Adipose tissue (tissue), 3 donors: Measurements from ENCODE around the gene TMEM231. TPM values are rescaled to one million over a fixed set of nuclear protein-coding genes. Genes with fewer than 3 reads are reported as not detected.
"Not testable (repeated sequence)": the region's sequence is repeated elsewhere in the genome, so short reads cannot be mapped to it uniquely, and the experiment has no call there.

ENCODE experiments used
- H3K27ac ChIP-seq: one replicate; pipeline ENCODE4 v1.5.1; 2013; ENCODE audit warnings: low read depth, low read length
- WGBS, 3 donors: extraction: QIAGEN DNeasy Blood & Tissue Kit; methylation state at CpG; one replicate each; pipeline ENCODE4 v1.1.7; 2013; 5-methylcytosine and 5-hydroxymethylcytosine counted together
- polyA plus RNA-seq, 3 donors: library from polyadenylated mRNA; stranded (reverse); fragments of 200-250 nt; gene quantifications; one replicate each; pipeline ENCODE4 v1.2.3, GENCODE V29; 2013
- donor health status: healthy with polysubstance abuse.
- donor health status: Bipolar disorder and iron deficiency.
- donor health status: healthy.

The TMEM231 gene
- polyA plus RNA-seq, 3 donors: 1.9 to 4.2 (median 3.7) TPM

GRCh38 chr16:75572864-75573542, 17.0 kb upstream of the TMEM231 start:
- WGBS, 3 donors: 65 to 70% (median 68%) methylated on average over 3 of the region's 3 CpGs
- no peak overlapping the region for H3K27ac ChIP-seq

- H3K27ac ChIP-seq: no peak overlapping the region
- WGBS, 3 donors: 64 to 65% (median 65%) methylated on average over 5 of the region's 5 CpGs
Observed at GRCh38 chr16:75570396-75571065, 14.5 kb upstream of the TMEM231 start.

- 81 to 84% (median 83%) methylated on average over 4 of the region's 4 CpGs for WGBS, 3 donors
- H3K27ac ChIP-seq: no peak overlapping the region
Observed at GRCh38 chr16:75567911-75568310, 11.9 kb upstream of the TMEM231 start.

- WGBS, 3 donors: 1 to 2% (median 2%) methylated on average over 32 of the region's 32 CpGs
- no peak overlapping the region for H3K27ac ChIP-seq
Observed at GRCh38 chr16:75566758-75567255, 10.8 kb upstream of the TMEM231 start.

- H3K27ac ChIP-seq: no peak within 1 kb of the TSS
- 0 to 1% (median 0%) methylated on average over 63 to 69 of the region's 69 CpGs for WGBS, 3 donors
Observed at GRCh38 chr16:75566040-75566757, 10.1 kb upstream of the TMEM231 start, which contains the start of gene GABARAPL2. Gene GABARAPL2, plus strand, starts transcription at chr16:75566379. Its CDS starts 108 bp downstream, at chr16:75566487.

- WGBS, 3 donors: 12 to 25% (median 16%) methylated on average over 15 of the region's 15 CpGs
- H3K27ac ChIP-seq: no peak overlapping the region
Observed at GRCh38 chr16:75565640-75566039, 9.6 kb upstream of the TMEM231 start.

- H3K27ac ChIP-seq: no peak overlapping the region
- WGBS, 3 donors: 60 to 62% (median 61%) methylated on average over 10 of the region's 10 CpGs
Observed at GRCh38 chr16:75559564-75560372, 3.7 kb upstream of the TMEM231 start.

GRCh38 chr16:75558846-75559401, 2.9 kb upstream of the TMEM231 start:
- WGBS, 3 donors: 66 to 92% (median 87%) methylated on average over 2 of the region's 2 CpGs
- no peak overlapping the region for H3K27ac ChIP-seq

- 48 to 53% (median 48%) methylated on average over 16 of the region's 16 CpGs for WGBS, 3 donors
- no peak overlapping the region for H3K27ac ChIP-seq
Observed at GRCh38 chr16:75556431-75556950, 439 bp upstream of the TMEM231 start.

GRCh38 chr16:75555213-75555706, 792 bp downstream of the TMEM231 start:
- 1 to 2% (median 1%) methylated on average over 26 of the region's 26 CpGs for WGBS, 3 donors
- H3K27ac ChIP-seq: no peak overlapping the region

- no peak overlapping the region for H3K27ac ChIP-seq
- 54 to 71% (median 62%) methylated on average over 2 of the region's 2 CpGs for WGBS, 3 donors
Observed at GRCh38 chr16:75552951-75553350, 3.1 kb downstream of the TMEM231 start.

- no peak overlapping the region for H3K27ac ChIP-seq
- 49 to 82% (median 61%) methylated on average over 7 of the region's 7 CpGs for WGBS, 3 donors
Observed at GRCh38 chr16:75550211-75550662, 5.8 kb downstream of the TMEM231 start.

- H3K27ac ChIP-seq: not testable (repeated sequence)
Observed at GRCh38 chr16:75548456-75548855, 7.6 kb downstream of the TMEM231 start.

GRCh38 chr16:75546293-75546692, 9.8 kb downstream of the TMEM231 start:
- 92 to 97% (median 95%) methylated on average over 7 of the region's 7 CpGs for whole genome bisulfite sequencing, 3 donors
- no peak overlapping the region for H3K27ac ChIP-seq

More at GRCh38 chr16:75548456-75548855, 7.6 kb downstream of the TMEM231 start:
- WGBS, 3 donors: 90 to 98% (median 97%) methylated on average over 9 of the region's 9 CpGs

- H3K27ac ChIP-seq: not testable (repeated sequence)
- no CpG with 5 or more reads among the region's 1 CpG for WGBS, 3 donors
Observed at GRCh38 chr16:75545879-75546278, 10.2 kb downstream of the TMEM231 start.

- 89 to 93% (median 93%) methylated on average over 8 of the region's 8 CpGs for WGBS, 3 donors
- H3K27ac ChIP-seq: not testable (repeated sequence)
Observed at GRCh38 chr16:75542462-75542861, 13.6 kb downstream of the TMEM231 start.

GRCh38 chr16:75541236-75541635, 14.8 kb downstream of the TMEM231 start:
- 71 to 94% (median 92%) methylated on average over 5 of the region's 5 CpGs for WGBS, 3 donors
- no peak overlapping the region for H3K27ac ChIP-seq
